HG02763 (cell line): ENCODE measurements around the gene CADM2.
"Not testable (repeated sequence)": the region's sequence is repeated elsewhere in the genome, so short reads cannot be mapped to it uniquely, and the experiment has no call there.

Experiments used
- ATAC-seq: cut with Tn5 transposase; IDR thresholded peaks from one replicate; pipeline ENCODE4 v1.9.1; 2021; ENCODE audit warnings: mild to moderate bottlenecking, moderate library complexity; ENCODE audit not compliant: unreplicated experiment

Gene CADM2

DNA sequence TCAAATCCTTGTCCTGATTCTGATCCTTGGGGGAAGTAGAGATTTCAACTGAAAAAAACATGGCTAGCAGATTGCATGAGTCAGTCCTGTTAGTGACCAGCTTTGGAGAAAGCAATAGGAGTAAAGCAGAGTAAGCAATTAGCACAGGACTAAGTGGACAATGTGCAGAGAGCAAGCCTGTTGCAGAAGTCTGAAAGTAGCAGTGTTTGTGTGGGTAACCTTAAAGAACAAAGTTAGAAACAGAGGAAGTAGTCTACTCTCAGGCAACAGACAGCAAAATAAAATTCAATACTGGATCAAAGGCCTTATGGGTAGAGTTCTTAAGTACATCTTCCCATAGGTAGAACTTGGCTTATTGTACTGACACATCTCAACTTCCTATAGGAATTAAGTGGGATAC is 916.8 kb downstream of the CADM2 start:
- ATAC-seq, result no peak

DNA sequence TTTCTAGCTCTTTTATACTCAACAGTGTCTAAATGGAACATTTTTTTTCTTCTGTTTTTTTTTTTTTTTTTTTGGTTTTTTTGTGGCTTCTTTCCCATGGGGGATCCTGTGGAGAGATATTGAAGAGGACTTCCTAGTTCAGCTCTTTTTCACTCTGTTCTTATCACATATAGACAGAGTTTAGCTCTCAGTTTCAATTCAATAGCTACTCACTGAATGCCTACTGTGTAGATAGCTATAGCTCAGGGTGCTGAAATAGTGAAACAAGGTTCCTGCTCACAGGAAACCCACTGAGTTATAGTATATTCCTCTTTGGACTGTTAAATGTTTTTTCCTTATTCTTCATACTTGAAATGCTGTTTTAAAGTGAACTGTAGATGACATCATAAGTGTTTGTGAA is 918.8 kb downstream of the CADM2 start:
- no peak for ATAC-seq

DNA sequence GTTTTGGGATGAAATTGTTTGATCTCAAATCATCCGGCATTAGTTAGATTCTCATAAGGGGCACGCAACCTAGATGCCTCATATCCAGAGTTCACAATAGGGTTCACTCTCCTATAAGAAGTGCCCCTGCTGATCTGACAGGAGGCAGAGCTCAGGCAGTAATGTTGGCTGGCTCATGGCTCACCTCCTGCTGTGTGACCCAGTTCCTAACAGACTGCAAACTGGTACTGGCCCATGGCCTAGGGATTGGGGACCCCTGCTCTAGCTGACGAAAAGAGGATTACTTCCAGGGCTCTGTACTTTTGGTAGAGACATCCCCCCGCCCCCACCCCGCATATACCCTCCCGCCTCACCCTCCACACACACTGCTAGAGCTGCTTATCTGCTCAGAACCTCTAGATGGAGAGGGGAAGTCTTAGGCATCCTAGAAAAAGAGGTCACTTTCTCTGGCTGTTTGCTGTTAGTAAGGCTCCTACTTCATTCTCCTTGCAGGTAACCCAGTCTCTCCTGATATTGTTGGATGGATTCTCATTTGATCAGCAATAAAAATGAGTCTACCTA is 923.1 kb downstream of the CADM2 start:
- no peak for ATAC-seq

DNA sequence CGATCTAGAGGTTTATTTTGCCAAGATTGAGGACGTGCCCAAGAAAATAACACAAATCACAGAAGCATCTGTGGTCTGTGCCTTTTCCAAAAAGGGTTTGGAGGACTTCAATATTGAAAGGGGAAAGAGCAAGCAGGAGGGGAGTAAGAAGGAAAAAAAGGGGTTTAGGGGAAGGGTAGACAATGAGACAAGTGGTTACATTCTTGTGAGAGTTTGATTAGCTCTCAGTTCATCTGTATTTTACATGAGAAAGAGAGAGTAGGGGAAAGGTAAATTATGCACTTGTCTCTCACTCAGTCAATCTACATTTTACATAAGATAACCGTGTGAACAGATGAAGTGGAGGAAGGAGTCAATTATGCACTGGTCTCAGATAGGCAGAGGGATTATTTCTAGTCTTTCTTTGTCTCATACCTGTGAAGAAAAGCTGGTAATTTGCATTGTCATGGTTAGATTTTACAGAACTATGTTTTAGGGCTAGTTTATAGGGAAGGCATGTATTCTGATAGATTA is 931.3 kb downstream of the CADM2 start:
- no peak for ATAC-seq

GRCh38 chr3:85903434-85903833 is 944.6 kb downstream of the CADM2 start:
- ATAC-seq, result no peak

DNA sequence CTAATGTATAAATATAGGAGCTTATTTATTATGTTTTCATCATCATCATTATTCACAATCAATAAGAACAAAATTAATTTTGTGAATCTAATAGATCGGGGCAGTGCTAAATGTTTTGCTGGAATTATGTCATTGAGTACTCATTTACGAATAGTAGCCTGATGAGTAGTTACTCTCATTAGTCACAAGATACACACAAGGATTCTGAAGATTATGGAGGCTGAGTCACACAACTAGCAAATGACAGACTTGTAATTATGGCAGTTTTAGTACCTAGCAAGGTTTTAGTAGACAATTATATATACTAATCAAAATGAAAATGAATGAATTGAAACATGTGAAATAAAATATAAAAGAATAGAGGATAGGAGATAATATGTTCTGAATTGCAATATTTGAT is 954.2 kb downstream of the CADM2 start:
- no peak for ATAC-seq

DNA sequence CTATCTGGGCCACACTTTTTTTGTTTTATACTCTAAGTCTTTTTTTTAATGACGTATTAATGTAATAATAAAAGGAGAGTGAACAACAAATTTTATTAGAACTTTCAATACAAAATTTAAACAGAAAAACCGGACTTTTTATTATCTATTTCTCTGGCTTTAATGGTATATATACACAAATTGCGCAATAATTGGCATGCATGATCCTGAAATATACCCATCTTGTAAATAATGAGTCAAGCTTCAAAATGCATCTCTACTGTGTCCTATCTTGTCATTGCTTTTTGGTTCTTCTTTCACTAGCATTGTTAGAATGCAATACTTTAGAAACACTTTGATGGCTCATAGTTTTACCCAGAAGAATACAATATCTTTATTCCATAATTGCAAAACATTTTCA is 963.6 kb downstream of the CADM2 start:
- ATAC-seq, result no peak

- no peak for ATAC-seq
These were observed 971.9 kb downstream of the CADM2 start for GRCh38 chr3:85930718-85931117.

DNA sequence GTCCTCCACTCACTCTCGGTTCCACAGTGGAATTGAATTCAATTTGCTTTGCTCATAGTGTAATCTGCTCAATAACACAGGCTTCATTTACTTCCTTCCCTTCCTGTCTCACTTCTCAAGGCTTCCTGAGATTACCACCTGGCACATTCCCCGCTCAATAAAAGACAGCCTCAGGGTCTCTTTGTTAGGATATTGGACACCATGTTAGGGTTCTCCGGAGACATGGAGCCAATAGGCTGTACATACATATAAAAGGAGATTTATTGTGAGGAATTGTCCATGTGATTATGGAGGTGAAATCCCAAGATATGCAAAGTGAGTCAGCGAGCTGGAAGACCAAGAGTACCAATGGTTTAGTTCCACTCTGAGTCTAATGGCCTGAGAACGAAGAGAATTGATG is 974.5 kb downstream of the CADM2 start:
- no peak for ATAC-seq

DNA sequence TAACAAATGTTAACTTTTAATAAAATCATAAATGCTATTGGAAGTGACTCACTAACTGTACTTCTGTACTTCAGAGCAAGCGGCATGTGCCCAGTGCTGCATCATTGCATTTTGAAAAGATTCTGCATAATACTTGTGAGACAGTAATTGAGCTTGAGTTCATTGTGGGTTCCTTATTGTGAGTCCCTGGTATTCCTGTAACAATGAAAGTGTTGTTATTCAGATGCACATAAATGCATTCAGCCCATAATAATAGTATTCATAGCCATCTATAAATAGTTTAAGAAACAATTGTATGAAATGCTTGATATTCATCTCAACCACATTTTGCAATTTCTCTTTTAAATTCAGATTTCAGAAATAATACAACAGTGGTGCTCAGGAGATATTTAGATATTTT is 976.4 kb downstream of the CADM2 start:
- ATAC-seq, result no peak

DNA sequence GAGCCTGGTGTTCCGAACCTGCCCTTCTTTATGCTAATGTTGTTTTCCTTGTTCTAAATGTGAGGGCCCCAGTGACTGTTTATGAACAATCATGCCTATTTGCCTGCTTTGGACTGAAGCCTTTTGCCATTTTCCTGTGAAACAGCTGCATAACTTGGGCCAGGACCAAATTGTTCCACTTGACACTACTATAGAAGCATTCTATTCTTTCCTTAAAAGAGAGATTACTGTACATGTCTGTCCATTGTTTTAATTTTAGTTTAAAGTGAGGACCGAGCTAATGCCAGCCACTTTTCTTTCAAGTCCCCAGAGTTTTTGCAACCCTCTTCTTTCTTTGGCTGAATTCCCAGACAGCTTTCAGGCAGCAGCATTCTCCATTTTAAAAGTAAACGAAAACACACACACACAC is 980.3 kb downstream of the CADM2 start:
- ATAC-seq, result no peak

DNA sequence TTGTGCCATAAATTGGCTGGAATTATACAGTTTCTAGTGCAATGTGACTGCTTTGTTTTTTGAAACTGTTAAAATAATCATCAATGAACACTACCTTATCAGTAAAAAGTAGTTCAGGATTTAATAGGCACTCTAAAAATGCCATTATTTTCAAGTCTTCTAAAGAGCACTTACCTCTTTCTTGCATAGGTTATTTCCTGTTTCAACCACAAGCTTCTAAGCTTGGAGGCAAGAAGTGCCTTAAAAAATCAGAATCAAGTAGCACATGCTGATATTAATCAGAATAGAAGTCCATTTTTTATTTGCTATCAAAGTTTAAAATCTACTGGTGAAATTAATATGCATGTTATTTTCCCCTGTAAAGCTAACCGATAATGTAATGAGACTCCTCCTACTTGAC is 991.6 kb downstream of the CADM2 start:
- ATAC-seq, result no peak

- no peak for ATAC-seq
These were observed 1002.0 kb downstream of the CADM2 start for GRCh38 chr3:85960793-85961192.

DNA sequence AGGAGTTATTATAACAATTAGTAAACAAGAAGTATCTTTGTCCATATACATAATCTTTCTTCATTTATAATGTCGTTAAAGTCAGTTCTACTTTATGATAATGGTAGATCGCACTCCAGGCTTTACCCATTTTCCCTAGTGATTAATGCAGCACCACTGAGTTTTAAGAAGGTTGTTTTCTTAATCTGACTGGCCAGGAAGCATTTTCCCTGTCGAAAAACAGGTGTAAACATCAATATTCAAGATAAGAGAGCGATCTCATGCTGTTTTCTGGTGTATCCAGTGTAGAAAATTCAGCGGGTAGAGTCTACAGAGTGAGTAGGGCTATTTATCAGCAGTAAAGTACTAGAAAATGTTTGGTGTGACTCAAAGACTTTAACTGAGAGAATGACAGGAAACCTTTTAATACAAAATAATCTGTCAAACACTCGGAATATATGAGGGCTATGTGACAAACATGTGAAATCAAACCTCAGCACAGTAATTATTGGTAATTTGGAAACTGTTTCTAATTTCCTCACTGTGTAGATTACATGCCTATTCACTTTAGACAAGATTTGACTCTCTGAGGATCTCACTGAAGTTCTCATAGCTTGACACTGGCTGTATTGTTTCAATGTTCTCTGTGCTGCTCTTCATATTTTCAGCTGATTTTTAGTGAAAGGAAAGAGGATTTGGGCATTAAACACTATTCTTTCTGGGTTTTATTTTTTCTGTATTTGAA is 1019.0 kb downstream of the CADM2 start:
- ATAC-seq, result no peak

DNA sequence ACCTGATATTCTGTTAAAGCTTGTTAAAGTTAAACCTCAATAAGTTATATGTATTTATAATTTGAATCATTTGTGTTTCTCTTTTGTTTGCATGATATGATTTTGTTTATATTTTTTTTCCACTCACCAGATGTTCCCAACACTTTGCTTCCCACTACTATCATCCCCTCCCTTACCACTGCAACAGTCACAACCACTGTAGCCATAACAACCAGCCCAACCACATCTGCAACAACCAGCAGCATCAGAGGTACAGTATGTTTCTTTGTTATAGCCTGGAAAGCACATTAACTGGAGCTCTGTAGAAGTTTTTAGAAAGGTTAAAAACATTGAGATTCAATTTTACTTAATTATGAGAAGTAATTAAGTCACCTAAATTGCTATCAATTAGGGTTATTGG is 1020.2 kb downstream of the CADM2 start:
- no peak for ATAC-seq

- ATAC-seq, result not testable (repeated sequence)
These were observed 1030.8 kb downstream of the CADM2 start for GRCh38 chr3:85989581-85989980.

GRCh38 chr3:86029590-86029989 is 1070.8 kb downstream of the CADM2 start:
- ATAC-seq, result no peak

DNA sequence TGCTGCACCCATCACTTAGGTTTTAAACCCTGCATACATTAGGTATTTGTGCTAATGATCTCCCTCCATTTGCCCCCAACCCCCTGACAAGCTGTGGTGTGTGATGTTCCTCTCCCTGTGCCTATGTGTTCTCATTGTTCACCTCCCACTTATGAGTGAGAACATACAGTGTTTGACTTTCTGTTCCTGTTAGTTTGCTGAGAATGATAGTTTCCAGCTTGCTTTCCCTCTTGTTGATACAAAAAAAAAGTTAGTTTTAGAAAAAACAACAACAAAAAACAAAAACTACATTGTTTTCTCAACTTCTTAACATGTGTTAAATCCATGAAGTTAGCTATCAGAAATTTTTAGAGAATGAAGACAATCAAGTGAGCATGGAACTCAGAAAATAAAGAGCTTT is 1079.1 kb downstream of the CADM2 start:
- ATAC-seq, result no peak

- no peak for ATAC-seq
These were observed 1087.8 kb downstream of the CADM2 start for GRCh38 chr3:86046436-86047136.

GRCh38 chr3:86047161-86047560 is 1088.4 kb downstream of the CADM2 start:
- ATAC-seq, result no peak

DNA sequence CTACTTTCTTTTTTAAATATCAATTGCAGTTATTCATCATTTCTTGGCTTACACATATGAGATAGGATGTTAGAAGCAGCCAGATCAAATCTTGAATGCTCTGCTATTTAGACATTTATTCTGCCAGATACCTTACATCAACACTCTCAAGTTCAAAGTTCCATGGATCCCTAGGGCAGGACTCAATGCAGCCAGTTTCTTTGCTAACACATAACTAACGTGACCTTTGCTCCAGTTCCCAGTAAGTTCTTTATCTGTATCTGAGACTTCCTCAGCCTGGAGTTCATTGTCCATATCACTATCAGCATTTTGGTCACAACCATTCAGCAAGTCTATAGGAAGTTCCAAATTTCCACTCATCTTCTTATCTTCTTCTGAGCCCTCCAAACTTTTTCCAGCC is 1092.3 kb downstream of the CADM2 start:
- no peak for ATAC-seq

GRCh38 chr3:86056032-86056431 is 1097.2 kb downstream of the CADM2 start:
- ATAC-seq, result no peak
